ENCODE measurements around the gene EEFSEC. TPM values are rescaled to one million over a fixed set of nuclear protein-coding genes. Genes with fewer than 3 reads are reported as not detected.

EEFSEC gene
- total and polyA plus RNA-seq, 11 donors: 17.5 to 48.0 (median 22.5) TPM

- intact Hi-C loops (cut with DNase I): no loop called here
- DNase-seq: no peak
- no peak for TF ChIP-seq CTCF (IDR thresholded peaks at IDR 0.05)
- ATAC-seq: no peak
- 82 to 90% (median 87%) methylated on average over 3 to 7 of the region's 7 CpGs for WGBS, 4 donors
- H3K4me3 ChIP-seq: no peak overlapping the region
- no peaks in the 10 kb centered on the region for H3K4me1 ChIP-seq
- H3K36me3 ChIP-seq: no peaks in the 10 kb centered on the region
- H3K9me3 ChIP-seq: no peaks in the 10 kb centered on the region
- peaks cover 0 to 7% (median 0%) of the 10 kb centered on the region in 9 donors for H3K27me3 ChIP-seq
- no peak overlapping the region for H3K27ac ChIP-seq
Observed at GRCh38 chr3:128442070-128442469, 288.8 kb downstream of the EEFSEC start.

DNA sequence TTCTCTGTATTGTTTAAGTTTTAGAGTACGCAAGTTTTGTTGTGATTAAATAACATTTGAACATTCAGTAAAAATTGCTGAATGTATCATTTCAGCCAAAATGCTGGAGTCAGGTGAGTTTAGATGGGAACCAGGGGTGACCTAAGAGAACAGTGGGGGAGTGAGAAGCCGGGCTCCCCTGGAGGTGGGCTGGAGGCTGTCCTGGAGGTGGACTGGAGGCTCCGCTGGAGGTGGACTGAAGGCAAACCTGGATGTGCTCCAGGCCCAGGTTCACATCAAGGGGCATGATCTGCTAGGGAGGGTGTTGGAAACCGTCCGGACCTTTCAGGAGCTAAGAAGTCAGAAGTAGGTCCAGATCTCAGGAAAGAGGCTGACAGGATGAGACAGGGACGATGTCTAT lies 289.7 kb downstream of the EEFSEC start:
- intact Hi-C loops (cut with DNase I): no loop called here
- H3K9me3 ChIP-seq: no peaks in the 10 kb centered on the region
- DNase-seq: no peak
- H3K4me1 ChIP-seq: no peaks in the 10 kb centered on the region
- no peak overlapping the region for H3K4me3 ChIP-seq
- TF ChIP-seq POLR2A (IDR thresholded peaks at IDR 0.05) (no peak), CTCF (IDR thresholded peaks at IDR 0.05) (no peak)
- no peak for ATAC-seq
- WGBS, 4 donors: 90 to 93% (median 92%) methylated on average over 6 of the region's 6 CpGs
- H3K27ac ChIP-seq: no peak overlapping the region
- H3K27me3 ChIP-seq: peaks cover 0 to 7% (median 0%) of the 10 kb centered on the region in 9 donors
- H3K36me3 ChIP-seq: no peaks in the 10 kb centered on the region

DNA sequence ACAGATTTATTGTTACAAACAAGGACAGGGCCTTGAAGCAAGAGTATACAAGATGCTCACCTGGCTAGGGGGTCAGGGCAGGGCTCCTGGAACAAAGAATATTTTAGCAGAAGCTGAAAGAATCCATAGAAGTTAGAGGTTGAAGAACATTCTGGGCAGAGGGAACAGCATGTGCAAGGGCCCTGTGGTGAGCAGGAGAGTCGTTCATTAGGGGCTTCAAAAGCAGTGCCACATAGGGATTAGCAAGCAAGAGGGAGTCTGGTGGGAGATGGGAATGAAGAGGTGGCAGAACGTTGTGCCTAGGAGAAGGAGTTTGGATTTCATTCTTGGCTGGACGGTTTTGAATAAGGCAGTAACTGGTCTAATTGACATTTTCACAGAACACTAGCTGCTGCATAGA lies 290.5 kb downstream of the EEFSEC start:
- DNase-seq (no peak), ATAC-seq (no peak)
- intact Hi-C loops (cut with DNase I): no loop called here
- Histone ChIP-seq H3K9me3 (no peaks in the 10 kb centered on the region), H3K27me3 (peaks cover 0 to 2% (median 0%) of the 10 kb centered on the region in 9 donors), H3K27ac (no peak overlapping the region), H3K36me3 (no peaks in the 10 kb centered on the region), H3K4me3 (no peak overlapping the region), H3K4me1 (no peaks in the 10 kb centered on the region)
- WGBS, 4 donors: 70 to 81% (median 74%) methylated on average over 3 of the region's 3 CpGs
- no peak for TF ChIP-seq CTCF (IDR thresholded peaks at IDR 0.05)
- no peak for TF ChIP-seq POLR2A (IDR thresholded peaks at IDR 0.05)

DNA sequence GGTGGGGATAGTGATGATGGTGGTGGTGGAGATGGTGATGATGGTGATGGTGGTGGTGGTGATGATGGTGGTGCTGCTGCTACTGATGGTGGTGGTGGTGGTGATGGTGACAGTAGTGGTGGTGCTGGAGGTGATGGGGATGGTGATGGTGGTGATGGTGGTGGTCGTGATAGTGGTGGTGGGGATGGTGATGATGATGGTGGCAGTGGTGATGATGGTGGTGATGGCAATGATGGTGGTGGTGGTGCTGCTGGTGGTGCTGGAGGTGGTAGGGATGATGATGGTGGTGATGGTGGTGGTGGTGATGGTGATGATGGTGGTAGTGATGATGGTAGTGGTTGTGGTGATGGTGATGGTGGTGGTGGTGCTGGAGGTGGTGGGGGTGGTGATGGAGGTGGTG lies 292.1 kb downstream of the EEFSEC start:
- Histone ChIP-seq H3K27ac (no peak overlapping the region), H3K36me3 (no peaks in the 10 kb centered on the region), H3K9me3 (no peaks in the 10 kb centered on the region), H3K4me3 (no peak overlapping the region), H3K4me1 (no peaks in the 10 kb centered on the region), H3K27me3 (no peaks in the 10 kb centered on the region)
- no peak for ATAC-seq
- intact Hi-C loops (cut with DNase I): no loop called here
- no peak for DNase-seq
- TF ChIP-seq CTCF (IDR thresholded peaks at IDR 0.05) (no peak), POLR2A (IDR thresholded peaks at IDR 0.05) (no peak)
- WGBS, 4 donors: 87 to 96% (median 92%) methylated on average over 1 of the region's 1 CpG
